WTC11 (cell line): ENCODE results near the gene JCHAIN. TPM values are rescaled to one million over a fixed set of nuclear protein-coding genes. Genes with fewer than 3 reads are reported as not detected.

ENCODE experiments used
- ATAC-seq: fragments of 200-7000 bp; cut with Tn5 transposase; 2 replicates; pipeline ENCODE4 v1.10.0; 2021; ENCODE audit warnings: mild to moderate bottlenecking, moderate library complexity
- CTCF ChIA-PET: fragments of 300-600 bp; sonication (Branson Sonifier 250); formaldehyde crosslinking; loops from one replicate; lab custom pipeline; 2021; ENCODE audit warnings: antibody characterized with exemption; lab: Charles Lee
- POLR2A ChIA-PET: fragments of 350-600 bp; sonication (Branson Sonifier 250); formaldehyde crosslinking; loops from one replicate; lab custom pipeline; 2021; ENCODE audit warnings: antibody characterized with exemption; lab: Charles Lee
- DNase-seq: peaks from one replicate; pipeline ENCODE4 v3.0.0; 2021; ENCODE audit warnings: low spot score
- H3K27ac Mint-ChIP-seq: 2 replicates; pipeline ENCODE4 v1.8.0; 2021; ENCODE audit warnings: mixed read lengths
- H3K27me3 Mint-ChIP-seq: 2 replicates; pipeline ENCODE4 v1.8.0; 2021; ENCODE audit warnings: low read depth, mild to moderate bottlenecking, moderate library complexity, mixed read lengths
- H3K36me3 Mint-ChIP-seq: 2 replicates; pipeline ENCODE4 v1.8.0; 2021; ENCODE audit warnings: mixed read lengths
- H3K4me1 Mint-ChIP-seq: 2 replicates; pipeline ENCODE4 v1.8.0; 2022; ENCODE audit warnings: mixed read lengths
- H3K4me3 Mint-ChIP-seq: 2 replicates; pipeline ENCODE4 v1.8.0; 2021; ENCODE audit warnings: mild to moderate bottlenecking, moderate library complexity, mixed read lengths
- H3K9me3 Mint-ChIP-seq: 2 replicates; pipeline ENCODE4 v1.8.0; 2021; ENCODE audit warnings: mixed read lengths
- CBFB ChIP-seq: sonication (generic); formaldehyde crosslinking; IDR thresholded peaks from 2 replicates; pipeline ENCODE4 v1.8.1; 2022; ENCODE audit warnings: mild to moderate bottlenecking, low read depth, missing genetic modification reagents
- CREB1 ChIP-seq: sonication (generic); formaldehyde crosslinking; IDR thresholded peaks from 2 replicates; pipeline ENCODE4 v1.8.0; 2023; ENCODE audit warnings: mild to moderate bottlenecking, missing genetic modification reagents
- ELF4 ChIP-seq: sonication (generic); formaldehyde crosslinking; IDR thresholded peaks from 2 replicates; pipeline ENCODE4 v1.8.1; 2022; ENCODE audit warnings: low read depth, mild to moderate bottlenecking, moderate library complexity, missing genetic modification reagents
- ETV6 ChIP-seq: sonication (generic); formaldehyde crosslinking; IDR thresholded peaks from 2 replicates; pipeline ENCODE4 v1.8.1; 2022; ENCODE audit warnings: mild to moderate bottlenecking, missing genetic modification reagents
- FOXP1 ChIP-seq: sonication (generic); formaldehyde crosslinking; IDR thresholded peaks from 2 replicates; pipeline ENCODE4 v1.8.0; 2022; ENCODE audit warnings: missing genetic modification reagents, mild to moderate bottlenecking, moderate library complexity, borderline replicate concordance
- GRHL2 ChIP-seq: fragments of 250-450 bp; sonication (Bioruptor Pico); IDR thresholded peaks from 2 replicates; pipeline ENCODE4 v1.8.0; 2022; ENCODE audit warnings: mild to moderate bottlenecking, moderate library complexity; ENCODE audit not compliant: insufficient replicate concordance, severe bottlenecking
- GTF2I ChIP-seq: fragments of 250-450 bp; sonication (Bioruptor Pico); conservative IDR thresholded peaks from 2 replicates; pipeline ENCODE4 v1.4.0; 2021; ENCODE audit warnings: mild to moderate bottlenecking
- IRF2 ChIP-seq: sonication (generic); formaldehyde crosslinking; IDR thresholded peaks from 2 replicates; pipeline ENCODE4 v1.8.0; 2022; ENCODE audit warnings: low read depth, missing genetic modification reagents, borderline replicate concordance
- NFYB ChIP-seq: sonication (generic); formaldehyde crosslinking; conservative IDR thresholded peaks from 2 replicates; pipeline ENCODE4 v1.8.0; 2022; ENCODE audit warnings: low read depth, missing genetic modification reagents
- NR3C1 ChIP-seq: sonication (generic); formaldehyde crosslinking; conservative IDR thresholded peaks from 2 replicates; pipeline ENCODE4 v1.8.1; 2023; ENCODE audit warnings: low read depth, mild to moderate bottlenecking, missing genetic modification reagents
- SP1 ChIP-seq: sonication (generic); formaldehyde crosslinking; conservative IDR thresholded peaks from 2 replicates; pipeline ENCODE4 v1.8.1; 2022; ENCODE audit warnings: missing genetic modification reagents
- ZNF138 ChIP-seq: sonication (generic); formaldehyde crosslinking; conservative IDR thresholded peaks from 2 replicates; pipeline ENCODE4 v1.8.1; 2022; ENCODE audit warnings: mild to moderate bottlenecking, moderate library complexity, missing genetic modification reagents
- ZNF396 ChIP-seq: fragments of 250-450 bp; sonication (Bioruptor Pico); IDR thresholded peaks from 2 replicates; pipeline ENCODE4 v1.8.0; 2021; ENCODE audit warnings: mild to moderate bottlenecking, moderate library complexity, borderline replicate concordance
- ZNF671 ChIP-seq: fragments of 250-450 bp; sonication (Bioruptor Pico); IDR thresholded peaks from 2 replicates; pipeline ENCODE4 v1.8.0; 2021; ENCODE audit warnings: mild to moderate bottlenecking
- total RNA-seq: library from RNA; stranded (reverse); gene quantifications from 3 replicates; pipeline ENCODE4 v1.2.3, GENCODE V29; 2021
- TF ChIP-seq, protein P1 (sequence below): sonication (generic); formaldehyde crosslinking; IDR thresholded peaks from 2 replicates; pipeline ENCODE4 v1.8.0; 2023; ENCODE audit warnings: missing genetic modification reagents, mild to moderate bottlenecking, borderline replicate concordance
- TF ChIP-seq, protein P2 (sequence below): sonication (generic); formaldehyde crosslinking; IDR thresholded peaks from 2 replicates; pipeline ENCODE4 v1.8.1; 2023; ENCODE audit warnings: mild to moderate bottlenecking, missing genetic modification reagents
- TF ChIP-seq, protein P3 (sequence below): sonication (generic); formaldehyde crosslinking; IDR thresholded peaks from 2 replicates; pipeline ENCODE4 v1.8.0; 2022; ENCODE audit warnings: mild to moderate bottlenecking, missing genetic modification reagents
- TF ChIP-seq, protein P4 (sequence below): sonication (generic); formaldehyde crosslinking; IDR thresholded peaks from 2 replicates; pipeline ENCODE4 v1.8.1; 2022; ENCODE audit warnings: mild to moderate bottlenecking, missing genetic modification reagents, moderate library complexity, borderline replicate concordance
- TF ChIP-seq, protein P5 (sequence below): sonication (generic); formaldehyde crosslinking; IDR thresholded peaks from 2 replicates; pipeline ENCODE4 v1.8.0; 2022; ENCODE audit warnings: mild to moderate bottlenecking, missing genetic modification reagents

The JCHAIN gene
- total RNA-seq, 1 experiment from 2014 or later: 0.68 TPM

DNA sequence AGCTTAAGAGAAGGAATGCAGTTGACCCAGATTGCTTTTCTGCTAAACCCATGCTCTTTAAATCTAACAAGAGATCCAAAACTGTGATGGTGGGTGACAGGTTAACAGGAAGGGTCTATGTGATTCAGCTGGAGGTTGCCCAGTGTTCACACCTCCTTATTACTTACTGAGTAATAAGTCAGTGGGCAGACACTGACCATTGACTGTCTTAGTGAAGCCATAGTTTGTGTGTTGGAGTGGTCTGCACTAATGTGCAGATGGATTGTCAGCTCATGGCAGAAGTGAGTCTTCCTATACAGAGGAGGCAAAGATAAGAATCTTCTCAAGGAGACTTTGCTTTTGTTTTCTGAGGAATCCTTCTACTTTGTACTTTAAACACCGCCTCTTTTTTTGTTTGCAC, 40.2 kb upstream of the JCHAIN start:
- Mint-ChIP-seq H3K9me3 (no peaks in the 10 kb centered on the region), H3K36me3 (no peaks in the 10 kb centered on the region), H3K4me1 (peaks cover 22% of the 10 kb centered on the region), H3K27ac (no peak overlapping the region), H3K27me3 (peaks cover 3% of the 10 kb centered on the region; the same call in 1 of the 2 replicates), H3K4me3 (peak overlapping the region; percentile 86)
- ChIA-PET CTCF (interaction anchor here (0.8 to 3.0 kb wide), 2 partner anchors 30 to 303 kb away, joined by 3 to 15 read pairs; no protein-coding TSS in a partner anchor), POLR2A (interaction anchor here (0.7 to 1.2 kb wide), 2 partner anchors 8 to 18 kb away, joined by 3 to 4 read pairs; partner anchors contain the start of gene UTP3)
- no peak for DNase-seq
- no peak for ATAC-seq
- no peak for TF ChIP-seq IRF2
- TF ChIP-seq ELF4 (CRISPR knock-in tag): no peak
- TF ChIP-seq GRHL2 (CRISPR knock-in tag): no peak
- TF ChIP-seq, protein P1, sequence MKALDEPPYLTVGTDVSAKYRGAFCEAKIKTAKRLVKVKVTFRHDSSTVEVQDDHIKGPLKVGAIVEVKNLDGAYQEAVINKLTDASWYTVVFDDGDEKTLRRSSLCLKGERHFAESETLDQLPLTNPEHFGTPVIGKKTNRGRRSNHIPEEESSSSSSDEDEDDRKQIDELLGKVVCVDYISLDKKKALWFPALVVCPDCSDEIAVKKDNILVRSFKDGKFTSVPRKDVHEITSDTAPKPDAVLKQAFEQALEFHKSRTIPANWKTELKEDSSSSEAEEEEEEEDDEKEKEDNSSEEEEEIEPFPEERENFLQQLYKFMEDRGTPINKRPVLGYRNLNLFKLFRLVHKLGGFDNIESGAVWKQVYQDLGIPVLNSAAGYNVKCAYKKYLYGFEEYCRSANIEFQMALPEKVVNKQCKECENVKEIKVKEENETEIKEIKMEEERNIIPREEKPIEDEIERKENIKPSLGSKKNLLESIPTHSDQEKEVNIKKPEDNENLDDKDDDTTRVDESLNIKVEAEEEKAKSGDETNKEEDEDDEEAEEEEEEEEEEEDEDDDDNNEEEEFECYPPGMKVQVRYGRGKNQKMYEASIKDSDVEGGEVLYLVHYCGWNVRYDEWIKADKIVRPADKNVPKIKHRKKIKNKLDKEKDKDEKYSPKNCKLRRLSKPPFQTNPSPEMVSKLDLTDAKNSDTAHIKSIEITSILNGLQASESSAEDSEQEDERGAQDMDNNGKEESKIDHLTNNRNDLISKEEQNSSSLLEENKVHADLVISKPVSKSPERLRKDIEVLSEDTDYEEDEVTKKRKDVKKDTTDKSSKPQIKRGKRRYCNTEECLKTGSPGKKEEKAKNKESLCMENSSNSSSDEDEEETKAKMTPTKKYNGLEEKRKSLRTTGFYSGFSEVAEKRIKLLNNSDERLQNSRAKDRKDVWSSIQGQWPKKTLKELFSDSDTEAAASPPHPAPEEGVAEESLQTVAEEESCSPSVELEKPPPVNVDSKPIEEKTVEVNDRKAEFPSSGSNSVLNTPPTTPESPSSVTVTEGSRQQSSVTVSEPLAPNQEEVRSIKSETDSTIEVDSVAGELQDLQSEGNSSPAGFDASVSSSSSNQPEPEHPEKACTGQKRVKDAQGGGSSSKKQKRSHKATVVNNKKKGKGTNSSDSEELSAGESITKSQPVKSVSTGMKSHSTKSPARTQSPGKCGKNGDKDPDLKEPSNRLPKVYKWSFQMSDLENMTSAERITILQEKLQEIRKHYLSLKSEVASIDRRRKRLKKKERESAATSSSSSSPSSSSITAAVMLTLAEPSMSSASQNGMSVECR (CRISPR knock-in tag): no peak
- TF ChIP-seq ZNF138 (CRISPR knock-in tag): no peak

DNA sequence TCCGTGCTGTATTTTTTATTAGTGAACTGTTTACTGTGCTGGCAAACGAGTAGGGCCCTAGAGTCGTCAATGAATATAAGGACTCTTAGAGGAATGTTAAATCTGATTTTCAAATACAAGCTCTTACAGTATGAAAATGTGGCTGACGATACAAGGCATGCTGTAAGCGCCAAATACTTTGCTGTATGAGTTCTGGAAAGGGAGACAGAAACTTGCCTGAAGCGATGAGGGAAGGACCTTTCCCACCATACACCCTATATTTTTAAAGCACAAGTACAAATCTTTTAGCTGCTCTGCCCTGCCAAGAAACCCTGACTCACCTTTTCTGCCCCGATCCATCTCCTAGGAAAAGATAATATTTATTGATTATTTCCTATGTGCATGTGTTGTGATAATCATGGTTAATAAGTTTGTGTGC, 39.7 kb upstream of the JCHAIN start:
- CTCF ChIA-PET: interaction anchor here (0.8 to 3.0 kb wide), 3 partner anchors 16 to 304 kb away, joined by 3 to 15 read pairs (median 5); partner anchors contain the start of gene RUFY3
- Mint-ChIP-seq H3K4me3 (peak overlapping the region; percentile 86), H3K27me3 (peaks cover 3% of the 10 kb centered on the region; the same call in 1 of the 2 replicates), H3K9me3 (no peaks in the 10 kb centered on the region), H3K4me1 (peaks cover 22% of the 10 kb centered on the region)
- no peak for TF ChIP-seq IRF2
- no peak for TF ChIP-seq GTF2I (CRISPR knock-in tag)
- TF ChIP-seq, protein P2, sequence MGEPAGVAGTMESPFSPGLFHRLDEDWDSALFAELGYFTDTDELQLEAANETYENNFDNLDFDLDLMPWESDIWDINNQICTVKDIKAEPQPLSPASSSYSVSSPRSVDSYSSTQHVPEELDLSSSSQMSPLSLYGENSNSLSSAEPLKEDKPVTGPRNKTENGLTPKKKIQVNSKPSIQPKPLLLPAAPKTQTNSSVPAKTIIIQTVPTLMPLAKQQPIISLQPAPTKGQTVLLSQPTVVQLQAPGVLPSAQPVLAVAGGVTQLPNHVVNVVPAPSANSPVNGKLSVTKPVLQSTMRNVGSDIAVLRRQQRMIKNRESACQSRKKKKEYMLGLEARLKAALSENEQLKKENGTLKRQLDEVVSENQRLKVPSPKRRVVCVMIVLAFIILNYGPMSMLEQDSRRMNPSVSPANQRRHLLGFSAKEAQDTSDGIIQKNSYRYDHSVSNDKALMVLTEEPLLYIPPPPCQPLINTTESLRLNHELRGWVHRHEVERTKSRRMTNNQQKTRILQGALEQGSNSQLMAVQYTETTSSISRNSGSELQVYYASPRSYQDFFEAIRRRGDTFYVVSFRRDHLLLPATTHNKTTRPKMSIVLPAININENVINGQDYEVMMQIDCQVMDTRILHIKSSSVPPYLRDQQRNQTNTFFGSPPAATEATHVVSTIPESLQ (CRISPR knock-in tag): no peak
- no peak for TF ChIP-seq ZNF396 (CRISPR knock-in tag)
- no peak for TF ChIP-seq NFYB (CRISPR knock-in tag)
- no peak for TF ChIP-seq FOXP1 (CRISPR knock-in tag)
- TF ChIP-seq ZNF671 (CRISPR knock-in tag): no peak
- TF ChIP-seq, all 79 proteins: peak for 0
- POLR2A ChIA-PET: interaction anchor here (0.7 to 2.0 kb wide), 3 partner anchors 8 to 196 kb away, joined by 3 to 7 read pairs (median 4); partner anchors contain the start of genes MOB1B and UTP3
- ATAC-seq (no peak), DNase-seq (no peak)
- peak overlapping the region; percentile 54; the same call in 1 of the 2 replicates for H3K27ac Mint-ChIP-seq
- no peaks in the 10 kb centered on the region for H3K36me3 Mint-ChIP-seq

DNA sequence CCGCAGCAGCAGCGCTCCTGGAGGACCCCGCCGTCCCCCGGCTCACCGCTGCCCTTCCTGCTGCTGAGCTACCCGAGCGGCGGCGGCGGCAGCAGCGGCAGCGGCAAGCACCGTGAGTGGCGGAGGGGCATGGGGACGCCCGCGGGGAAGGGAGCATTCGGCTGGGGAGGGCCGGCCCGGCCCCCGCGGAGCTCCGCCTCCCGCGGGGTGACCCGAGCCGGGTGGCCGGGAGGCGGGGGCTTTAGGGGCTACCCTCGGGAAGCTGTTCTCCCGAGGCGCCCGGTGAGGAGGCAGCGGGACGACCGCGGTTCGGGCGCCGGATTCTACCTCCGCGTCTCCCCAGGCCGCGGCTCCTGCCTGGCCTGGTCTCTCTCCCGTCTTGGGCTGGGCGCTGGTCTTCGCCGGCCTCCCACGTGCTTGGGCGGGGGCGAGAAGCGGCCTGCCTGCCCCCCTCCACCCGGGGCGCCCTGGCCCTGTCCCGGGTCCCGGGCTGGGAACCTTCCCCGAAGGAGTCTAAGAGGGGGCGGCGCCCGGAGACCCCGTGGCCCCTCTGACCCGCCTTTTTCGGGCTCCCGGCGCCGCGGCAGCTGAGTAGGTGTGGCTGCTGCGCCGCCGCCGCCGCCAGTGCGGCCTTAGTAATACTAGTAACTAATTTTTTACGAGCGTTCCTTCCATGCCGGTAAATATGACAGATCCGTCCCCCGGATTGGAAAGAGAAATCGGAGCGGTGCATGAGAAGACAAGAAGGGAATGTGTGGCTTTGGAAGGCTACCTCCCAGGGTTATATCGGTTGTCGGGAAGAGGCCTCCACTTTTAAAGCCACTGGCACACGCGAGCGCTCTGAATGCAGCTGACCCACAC, 39.1 kb upstream of the JCHAIN start:
- DNase-seq (peak; percentile 78), ATAC-seq (peak; percentile 60)
- ChIA-PET POLR2A (interaction anchor here (0.6 to 2.0 kb wide), 4 partner anchors 9 to 196 kb away, joined by 3 to 7 read pairs (median 4); partner anchors contain the start of genes MOB1B and UTP3), CTCF (interaction anchor here (0.8 to 3.0 kb wide), 7 partner anchors 8 to 305 kb away, joined by 3 to 15 read pairs (median 4); partner anchors contain the start of genes RUFY3 and UTP3)
- no peaks in the 10 kb centered on the region for H3K36me3 Mint-ChIP-seq
- H3K9me3 Mint-ChIP-seq: no peaks in the 10 kb centered on the region
- peak overlapping the region; percentile 54 for H3K27ac Mint-ChIP-seq
- peaks cover 3% of the 10 kb centered on the region; the same call in 1 of the 2 replicates for H3K27me3 Mint-ChIP-seq
- H3K4me3 Mint-ChIP-seq: peak overlapping the region; percentile 86
- peaks cover 22% of the 10 kb centered on the region for H3K4me1 Mint-ChIP-seq
- TF ChIP-seq, protein P3, sequence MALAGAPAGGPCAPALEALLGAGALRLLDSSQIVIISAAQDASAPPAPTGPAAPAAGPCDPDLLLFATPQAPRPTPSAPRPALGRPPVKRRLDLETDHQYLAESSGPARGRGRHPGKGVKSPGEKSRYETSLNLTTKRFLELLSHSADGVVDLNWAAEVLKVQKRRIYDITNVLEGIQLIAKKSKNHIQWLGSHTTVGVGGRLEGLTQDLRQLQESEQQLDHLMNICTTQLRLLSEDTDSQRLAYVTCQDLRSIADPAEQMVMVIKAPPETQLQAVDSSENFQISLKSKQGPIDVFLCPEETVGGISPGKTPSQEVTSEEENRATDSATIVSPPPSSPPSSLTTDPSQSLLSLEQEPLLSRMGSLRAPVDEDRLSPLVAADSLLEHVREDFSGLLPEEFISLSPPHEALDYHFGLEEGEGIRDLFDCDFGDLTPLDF (CRISPR knock-in tag): peak; percentile 40; the same call in 1 of the 2 replicates
- TF ChIP-seq NR3C1 (CRISPR knock-in tag): no peak
- TF ChIP-seq, protein P4, sequence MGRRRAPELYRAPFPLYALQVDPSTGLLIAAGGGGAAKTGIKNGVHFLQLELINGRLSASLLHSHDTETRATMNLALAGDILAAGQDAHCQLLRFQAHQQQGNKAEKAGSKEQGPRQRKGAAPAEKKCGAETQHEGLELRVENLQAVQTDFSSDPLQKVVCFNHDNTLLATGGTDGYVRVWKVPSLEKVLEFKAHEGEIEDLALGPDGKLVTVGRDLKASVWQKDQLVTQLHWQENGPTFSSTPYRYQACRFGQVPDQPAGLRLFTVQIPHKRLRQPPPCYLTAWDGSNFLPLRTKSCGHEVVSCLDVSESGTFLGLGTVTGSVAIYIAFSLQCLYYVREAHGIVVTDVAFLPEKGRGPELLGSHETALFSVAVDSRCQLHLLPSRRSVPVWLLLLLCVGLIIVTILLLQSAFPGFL (CRISPR knock-in tag): no peak
- TF ChIP-seq CBFB (CRISPR knock-in tag): no peak
- TF ChIP-seq, protein P5, sequence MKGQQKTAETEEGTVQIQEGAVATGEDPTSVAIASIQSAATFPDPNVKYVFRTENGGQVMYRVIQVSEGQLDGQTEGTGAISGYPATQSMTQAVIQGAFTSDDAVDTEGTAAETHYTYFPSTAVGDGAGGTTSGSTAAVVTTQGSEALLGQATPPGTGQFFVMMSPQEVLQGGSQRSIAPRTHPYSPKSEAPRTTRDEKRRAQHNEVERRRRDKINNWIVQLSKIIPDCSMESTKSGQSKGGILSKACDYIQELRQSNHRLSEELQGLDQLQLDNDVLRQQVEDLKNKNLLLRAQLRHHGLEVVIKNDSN (CRISPR knock-in tag): peak; percentile 79; the same call in 1 of the 2 replicates
- 0 out of 2 replicates have a peak, but pooled peaks have one; percentile 30 for TF ChIP-seq SP1 (CRISPR knock-in tag)
- peak; percentile 49; the same call in 1 of the 2 replicates for TF ChIP-seq ETV6 (CRISPR knock-in tag)
- peak; percentile 52; the same call in 1 of the 2 replicates for TF ChIP-seq CREB1 (CRISPR knock-in tag)
